Ascending aorta (tissue), 2 donors: ENCODE data around the gene ANKDD1A. TPM values are rescaled to one million over a fixed set of nuclear protein-coding genes. Genes with fewer than 3 reads are reported as not detected.

Experiments
- DNase-seq, 2 donors: peaks; one replicate each; pipeline ENCODE4 v3.0.0-alpha.2; 2019; ENCODE audit warnings: low spot score in 2 of 2
- H3K27ac ChIP-seq, 2 donors: fragments of 200-600 bp; sonication (generic); one replicate each; pipeline ENCODE4 v1.5.1; 2016 to 2017; ENCODE audit warnings: mild to moderate bottlenecking in 1 of 2
- H3K27me3 ChIP-seq: fragments of 200-600 bp; sonication (generic); one replicate; pipeline ENCODE4 v1.5.1; 2017
- H3K36me3 ChIP-seq, 2 donors: fragments of 200-600 bp; sonication (generic); one replicate each; pipeline ENCODE4 v1.5.1; 2016
- H3K4me1 ChIP-seq, 2 donors: fragments of 200-600 bp; sonication (generic); one replicate each; pipeline ENCODE4 v1.5.1; 2016 to 2017; ENCODE audit warnings: mild to moderate bottlenecking in 1 of 2
- H3K4me3 ChIP-seq, 2 donors: fragments of 200-600 bp; sonication (generic); one replicate each; pipeline ENCODE4 v1.5.1; 2016 to 2017; ENCODE audit warnings: mild to moderate bottlenecking in 1 of 2
- H3K9me3 ChIP-seq, 2 donors: fragments of 200-600 bp; sonication (generic); one replicate each; pipeline ENCODE4 v1.5.1; 2016
- CTCF ChIP-seq, 3 experiments: fragments of 200-600 bp in 2 of 3; fragments of 450-650 bp in 1 of 3; sonication (generic) in 2 of 3; IDR thresholded peaks; one replicate each; pipeline ENCODE4 v1.5.1; 2016 to 2019; ENCODE audit warnings: antibody characterized with exemption in 3 of 3, mild to moderate bottlenecking in 1 of 3, moderate library complexity in 1 of 3
- intact Hi-C: fragments of 100-400 bp; cut with DNase I; formaldehyde crosslinking; loops from one replicate; pipeline ENCODE4 v1.15.1; 2023
- total RNA-seq: library from RNA; depleted of rRNA; stranded (reverse); fragments of >200 nt; gene quantifications from one replicate; pipeline ENCODE4 v1.1.0, GENCODE V29; 2016

The ANKDD1A gene
- total RNA-seq, 1 donor from 2014 or later, result 28.6 TPM

GRCh38 chr15:64969401-64969800 lies 57.7 kb downstream of the ANKDD1A start:
- Histone ChIP-seq H3K9me3 (no peaks in the 10 kb centered on the region), H3K36me3 (peaks cover 67 to 79% of the 10 kb centered on the region in 2 donors), H3K27me3 (no peaks in the 10 kb centered on the region), H3K4me1 (no peaks in the 10 kb centered on the region), H3K4me3 (no peak overlapping the region), H3K27ac (no peak overlapping the region)
- intact Hi-C loops, result no loop called here
- no peak for DNase-seq
- no peak for TF ChIP-seq CTCF (IDR thresholded peaks at IDR 0.05)

- DNase-seq, result no peak
- Histone ChIP-seq H3K27ac (no peak overlapping the region), H3K9me3 (no peaks in the 10 kb centered on the region), H3K27me3 (no peaks in the 10 kb centered on the region), H3K4me1 (no peaks in the 10 kb centered on the region), H3K36me3 (peaks cover 68 to 74% of the 10 kb centered on the region in 2 donors), H3K4me3 (no peak overlapping the region)
- intact Hi-C loops, result no loop called here
- TF ChIP-seq CTCF (IDR thresholded peaks at IDR 0.05), result no peak
Measured at GRCh38 chr15:64970698-64971097, 59.0 kb downstream of the ANKDD1A start.

- H3K4me1 ChIP-seq, result no peaks in the 10 kb centered on the region
- H3K36me3 ChIP-seq, result peaks cover 69 to 82% of the 10 kb centered on the region in 2 donors
- no peak for TF ChIP-seq CTCF (IDR thresholded peaks at IDR 0.05)
- intact Hi-C loops, result no loop called here
- H3K9me3 ChIP-seq, result no peaks in the 10 kb centered on the region
- H3K27ac ChIP-seq, result no peak overlapping the region
- no peak overlapping the region for H3K4me3 ChIP-seq
- no peak for DNase-seq
- H3K27me3 ChIP-seq, result no peaks in the 10 kb centered on the region
Measured at GRCh38 chr15:64975390-64975789, 63.7 kb downstream of the ANKDD1A start.

- TF ChIP-seq CTCF (IDR thresholded peaks at IDR 0.05), result no peak
Measured at GRCh38 chr15:64979252-64979710, 67.6 kb downstream of the ANKDD1A start.

GRCh38 chr15:64981812-64982431 lies 70.2 kb downstream of the ANKDD1A start:
- intact Hi-C loops, result no loop called here
- no peaks in the 10 kb centered on the region for H3K9me3 ChIP-seq
- no peak for TF ChIP-seq CTCF (IDR thresholded peaks at IDR 0.05)
- no peak overlapping the region for H3K27ac ChIP-seq
- H3K4me1 ChIP-seq, result no peaks in the 10 kb centered on the region
- no peak for DNase-seq
- no peaks in the 10 kb centered on the region for H3K27me3 ChIP-seq
- peaks cover 17 to 32% of the 10 kb centered on the region in 2 donors for H3K36me3 ChIP-seq
- no peak overlapping the region for H3K4me3 ChIP-seq

More at GRCh38 chr15:64979252-64979710, 67.6 kb downstream of the ANKDD1A start:
- H3K27me3 ChIP-seq, result no peaks in the 10 kb centered on the region
- no peak overlapping the region for H3K27ac ChIP-seq
- peaks cover 34 to 53% of the 10 kb centered on the region in 2 donors for H3K36me3 ChIP-seq
- H3K9me3 ChIP-seq, result no peaks in the 10 kb centered on the region
- H3K4me1 ChIP-seq, result no peaks in the 10 kb centered on the region
- DNase-seq, result no peak
- intact Hi-C loops, result no loop called here
- no peak overlapping the region for H3K4me3 ChIP-seq
